ENCODE measurements around the gene ZFYVE21. TPM values are rescaled to one million over a fixed set of nuclear protein-coding genes. Genes with fewer than 3 reads are reported as not detected.

The ZFYVE21 gene
- 60.5 TPM for polyA plus RNA-seq
- long read RNA-seq, donor 1, partial matches to known transcripts, result 0 of 8 reads
- long read RNA-seq, donor 1, other reads (novel, unspliced or antisense), result 0 of 8 reads
- long read RNA-seq, donor 2, transcript ZFYVE21-202 (7 exons, 1,383 nt), result major isoform, 24 of 68 reads
- long read RNA-seq, donor 2, partial matches to known transcripts, result 36 of 68 reads
- long read RNA-seq, donor 2, other reads (novel, unspliced or antisense), result 0 of 68 reads
- long read RNA-seq, donor 3, result 0 reads
- long read RNA-seq, donor 4, partial matches to known transcripts, result 0 of 4 reads
- long read RNA-seq, donor 4, other reads (novel, unspliced or antisense), result 0 of 4 reads
- long read RNA-seq, donor 5, transcript ZFYVE21-202 (7 exons, 1,383 nt), result major isoform, 15 of 22 reads
- long read RNA-seq, donor 5, partial matches to known transcripts, result 0 of 22 reads
- long read RNA-seq, donor 5, other reads (novel, unspliced or antisense), result 0 of 22 reads
- long read RNA-seq, donor 6, transcript ZFYVE21-202 (7 exons, 1,383 nt), result major isoform, 31 of 37 reads
- long read RNA-seq, donor 6, partial matches to known transcripts, result 0 of 37 reads
- long read RNA-seq, donor 6, other reads (novel, unspliced or antisense), result 0 of 37 reads
- long read RNA-seq, donor 7, transcript ZFYVE21-202 (7 exons, 1,383 nt), result major isoform, 12 of 15 reads
- long read RNA-seq, donor 7, partial matches to known transcripts, result 0 of 15 reads
- long read RNA-seq, donor 7, other reads (novel, unspliced or antisense), result 0 of 15 reads
- long read RNA-seq, donor 8, transcript ZFYVE21-202 (7 exons, 1,383 nt), result major isoform, 22 of 31 reads
- long read RNA-seq, donor 8, partial matches to known transcripts, result 0 of 31 reads
- long read RNA-seq, donor 8, other reads (novel, unspliced or antisense), result 0 of 31 reads
- long read RNA-seq, donor 9, transcript ZFYVE21-202 (7 exons, 1,383 nt), result major isoform, 24 of 29 reads
- long read RNA-seq, donor 9, partial matches to known transcripts, result 0 of 29 reads
- long read RNA-seq, donor 9, other reads (novel, unspliced or antisense), result 0 of 29 reads
- long read RNA-seq, donor 10, transcript ZFYVE21-202 (7 exons, 1,383 nt), result major isoform, 23 of 46 reads
- long read RNA-seq, donor 10, partial matches to known transcripts, result 16 of 46 reads
- long read RNA-seq, donor 10, other reads (novel, unspliced or antisense), result 0 of 46 reads
- long read RNA-seq, donor 11, transcript ZFYVE21-202 (7 exons, 1,383 nt), result major isoform, 14 of 20 reads
- long read RNA-seq, donor 11, partial matches to known transcripts, result 0 of 20 reads
- long read RNA-seq, donor 11, other reads (novel, unspliced or antisense), result 0 of 20 reads

DNA sequence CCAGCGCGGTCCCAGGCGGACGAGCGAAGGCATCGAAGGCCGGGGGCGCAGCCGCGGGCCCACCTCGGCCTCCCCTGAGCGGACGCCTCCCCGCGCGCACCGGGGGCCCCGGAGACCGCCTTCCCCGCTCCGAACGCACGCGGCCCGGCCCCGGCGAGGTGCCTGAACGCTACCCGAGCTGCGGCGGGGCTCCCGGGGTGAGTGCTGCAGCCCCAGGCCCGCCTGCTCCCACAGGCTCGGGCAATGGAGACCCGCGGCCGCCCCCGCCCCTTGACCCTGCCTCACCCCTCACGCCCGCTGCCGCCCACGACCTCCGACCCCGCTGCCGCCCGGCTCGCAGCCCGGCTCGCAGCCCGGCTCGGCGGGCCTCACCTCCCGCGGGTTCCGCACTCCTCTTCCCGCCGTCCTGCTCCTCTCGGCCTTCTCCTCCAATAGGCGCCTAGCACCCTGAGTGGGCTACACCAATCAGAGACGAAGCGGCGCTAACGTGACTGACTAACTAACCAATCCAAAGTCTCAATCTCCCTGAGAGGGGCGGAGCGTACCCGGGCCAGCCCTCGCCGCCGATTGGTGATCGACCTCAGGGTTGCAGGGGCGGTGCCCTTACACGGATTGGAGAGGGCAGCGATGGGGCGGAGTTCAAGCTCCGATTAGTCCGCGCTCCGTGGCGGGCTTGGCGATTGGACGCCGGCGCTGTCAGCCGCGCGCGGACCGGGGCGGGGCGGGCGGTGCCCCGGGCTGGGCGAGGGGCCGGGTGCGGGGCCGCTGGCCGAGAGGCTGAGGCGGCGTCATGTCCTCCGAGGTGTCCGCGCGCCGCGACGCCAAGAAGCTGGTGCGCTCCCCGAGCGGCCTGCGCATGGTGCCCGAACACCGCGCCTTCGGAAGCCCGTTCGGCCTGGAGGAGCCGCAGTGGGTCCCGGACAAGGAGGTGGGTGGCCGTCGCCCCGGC, at the start of gene ZFYVE21, which contains the start of gene XRCC3:
TSS of gene ZFYVE21 (plus strand) at position 759 of the 949 bp plus-strand sequence. CDS start at position 791, 32 bp downstream.
TSS of gene XRCC3 (minus strand) at position 400 of the 949 bp plus-strand sequence. CDS start 4,364 bp downstream, outside the sequence.
- H3K9me3 ChIP-seq (ENCODE audit: control insufficient read depth, low read depth, low read length), result no peaks in the 10 kb centered on the region
- peak within 1 kb of the TSS; percentile 55 for H3K27ac ChIP-seq (ENCODE audit: low read length)
- H3K36me3 ChIP-seq (ENCODE audit: control insufficient read depth, insufficient read depth, low read length), result peaks cover 8% of the 10 kb centered on the region
- peaks cover 21% of the 10 kb centered on the region for H3K4me1 ChIP-seq (ENCODE audit: control insufficient read depth, insufficient read depth, low read length)
- H3K4me3 ChIP-seq (ENCODE audit: low read length), result peak within 1 kb of the TSS; percentile 68
- H3K27me3 ChIP-seq (ENCODE audit: control insufficient read depth, insufficient read depth, low read length), result no peaks in the 10 kb centered on the region
- no CpG with 5 or more reads among the region's 121 CpGs for WGBS (ENCODE audit: insufficient coverage, low lambda C conversion rate)
- DNase-seq, result peak; percentile 99 to 100

DNA sequence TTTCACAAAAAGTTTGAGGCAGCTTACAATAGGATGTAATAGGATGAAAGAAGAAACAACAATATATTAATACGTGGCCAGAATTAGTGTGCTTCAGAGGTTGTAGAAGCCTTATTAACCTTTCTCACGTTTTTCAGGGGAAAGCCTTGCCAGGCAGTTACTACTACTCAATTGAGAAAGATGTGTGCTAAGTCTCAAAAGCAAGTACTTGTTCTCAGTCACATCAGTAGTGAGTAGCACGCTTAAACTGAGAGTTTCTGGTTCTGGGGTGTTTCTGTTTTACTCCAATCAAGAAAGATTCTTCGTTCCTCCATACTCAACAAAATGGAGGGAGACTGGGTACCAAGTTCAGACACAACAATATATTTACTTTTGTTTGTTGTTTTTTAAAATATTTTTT, 47.9 kb upstream of the ZFYVE21 start:
- Histone ChIP-seq H3K9me3 (ENCODE audit: control insufficient read depth, low read depth, low read length) (no peaks in the 10 kb centered on the region), H3K27me3 (ENCODE audit: control insufficient read depth, insufficient read depth, low read length) (no peaks in the 10 kb centered on the region), H3K27ac (ENCODE audit: low read length) (no peak overlapping the region), H3K36me3 (ENCODE audit: control insufficient read depth, insufficient read depth, low read length) (peaks cover 68% of the 10 kb centered on the region), H3K4me1 (ENCODE audit: control insufficient read depth, insufficient read depth, low read length) (no peaks in the 10 kb centered on the region), H3K4me3 (ENCODE audit: low read length) (no peak overlapping the region)
- WGBS (ENCODE audit: insufficient coverage, low lambda C conversion rate), result 89% methylated on average over 3 of the region's 4 CpGs
- no peak for DNase-seq

DNA sequence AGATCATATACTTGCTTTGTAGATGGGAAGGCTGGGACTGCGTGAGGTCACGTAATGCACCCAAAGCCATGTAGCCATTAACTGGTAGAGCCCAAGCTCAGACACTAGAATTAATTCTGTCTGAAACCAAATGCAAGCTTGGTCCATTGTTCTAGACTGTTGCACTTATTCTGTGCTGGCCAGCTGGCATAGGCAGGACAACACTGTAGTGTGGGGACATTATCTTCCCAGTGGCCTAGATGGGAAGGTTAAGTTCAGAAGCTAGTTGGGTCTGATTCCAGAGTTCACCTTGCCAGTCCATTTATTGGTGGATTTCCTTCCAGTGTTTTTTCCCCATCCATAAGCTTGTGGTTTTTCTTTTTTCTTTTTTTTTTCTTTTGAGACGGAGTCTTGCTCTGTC, 47.5 kb upstream of the ZFYVE21 start:
- no peaks in the 10 kb centered on the region for H3K4me1 ChIP-seq (ENCODE audit: control insufficient read depth, insufficient read depth, low read length)
- no peak for DNase-seq
- no CpG with 5 or more reads among the region's 3 CpGs for WGBS (ENCODE audit: insufficient coverage, low lambda C conversion rate)

DNA sequence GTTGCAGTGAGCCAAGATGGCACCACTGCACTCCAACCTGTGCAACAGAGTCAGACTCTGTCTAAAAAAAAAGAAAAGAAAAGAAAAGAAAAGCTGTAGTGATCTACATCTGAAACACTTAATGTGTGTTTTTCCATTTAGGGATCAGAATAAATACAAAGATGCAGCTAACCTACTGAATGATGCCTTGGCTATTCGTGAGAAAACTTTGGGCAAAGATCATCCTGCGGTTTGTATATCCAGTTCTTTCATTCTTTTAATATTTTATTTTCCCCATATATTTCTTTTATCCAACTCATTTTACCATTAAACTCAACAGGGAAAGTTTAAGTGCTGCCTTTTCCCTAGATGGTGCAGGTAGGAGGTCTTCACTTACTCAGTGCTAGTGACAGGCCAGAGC, 46.2 kb upstream of the ZFYVE21 start:
- peaks cover 70% of the 10 kb centered on the region for H3K36me3 ChIP-seq (ENCODE audit: control insufficient read depth, insufficient read depth, low read length)
- DNase-seq, result no peak
- H3K9me3 ChIP-seq (ENCODE audit: control insufficient read depth, low read depth, low read length), result no peaks in the 10 kb centered on the region
- H3K4me1 ChIP-seq (ENCODE audit: control insufficient read depth, insufficient read depth, low read length), result no peaks in the 10 kb centered on the region
- H3K27ac ChIP-seq (ENCODE audit: low read length), result no peak overlapping the region
- no CpG with 5 or more reads among the region's 2 CpGs for WGBS (ENCODE audit: insufficient coverage, low lambda C conversion rate)
- H3K27me3 ChIP-seq (ENCODE audit: control insufficient read depth, insufficient read depth, low read length), result no peaks in the 10 kb centered on the region
- H3K4me3 ChIP-seq (ENCODE audit: low read length), result no peak overlapping the region

More for the DNA sequence above, 47.5 kb upstream of the ZFYVE21 start:
- H3K36me3 ChIP-seq (ENCODE audit: control insufficient read depth, insufficient read depth, low read length), result peaks cover 70% of the 10 kb centered on the region
- H3K4me3 ChIP-seq (ENCODE audit: low read length), result no peak overlapping the region
- H3K27me3 ChIP-seq (ENCODE audit: control insufficient read depth, insufficient read depth, low read length), result no peaks in the 10 kb centered on the region
- no peak overlapping the region for H3K27ac ChIP-seq (ENCODE audit: low read length)
- H3K9me3 ChIP-seq (ENCODE audit: control insufficient read depth, low read depth, low read length), result no peaks in the 10 kb centered on the region

DNA sequence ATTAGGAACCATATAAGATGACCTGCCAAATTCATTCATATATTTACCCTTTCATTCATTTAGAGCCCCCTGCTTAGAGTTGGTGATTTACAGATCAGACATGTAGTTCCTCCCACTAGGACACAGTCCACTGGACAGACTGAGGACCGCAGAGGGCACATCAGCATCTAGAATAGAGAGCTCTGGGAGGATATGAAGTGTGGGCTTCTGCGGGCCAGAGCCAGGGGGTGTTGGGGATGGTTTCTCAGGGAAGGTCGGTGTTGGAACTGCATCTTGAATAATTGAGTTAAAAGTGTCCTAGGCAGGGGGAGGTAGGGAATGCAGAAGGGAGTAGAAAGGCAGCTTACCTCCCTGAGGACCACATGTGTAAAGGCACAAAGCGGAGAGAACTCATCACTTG, 43.7 kb upstream of the ZFYVE21 start:
- Histone ChIP-seq H3K9me3 (ENCODE audit: control insufficient read depth, low read depth, low read length) (no peaks in the 10 kb centered on the region), H3K4me1 (ENCODE audit: control insufficient read depth, insufficient read depth, low read length) (no peaks in the 10 kb centered on the region), H3K27ac (ENCODE audit: low read length) (no peak overlapping the region), H3K27me3 (ENCODE audit: control insufficient read depth, insufficient read depth, low read length) (no peaks in the 10 kb centered on the region), H3K36me3 (ENCODE audit: control insufficient read depth, insufficient read depth, low read length) (peaks cover 80% of the 10 kb centered on the region), H3K4me3 (ENCODE audit: low read length) (no peak overlapping the region)
- DNase-seq, result no peak
- 100% methylated on average over 1 of the region's 4 CpGs for WGBS (ENCODE audit: insufficient coverage, low lambda C conversion rate)

DNA sequence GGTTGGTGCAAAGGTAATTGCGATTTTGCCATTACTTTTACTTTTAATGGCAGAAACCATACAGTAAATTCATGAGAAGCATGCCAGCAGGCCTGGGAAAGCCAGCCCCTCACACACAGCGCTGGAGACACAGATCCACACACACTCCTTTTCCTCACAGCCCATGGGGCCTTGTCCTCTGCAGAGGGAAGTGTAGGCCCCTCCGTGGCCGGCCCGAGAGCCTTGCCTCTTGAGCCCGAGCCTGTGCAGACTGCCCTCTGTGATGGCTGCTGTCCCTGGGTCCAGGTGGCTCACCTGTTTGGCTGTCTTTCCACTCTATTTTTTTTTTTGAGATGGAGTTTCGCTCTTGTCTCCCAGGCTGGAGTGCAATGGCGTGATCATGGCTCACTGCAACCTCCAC, 39.7 kb upstream of the ZFYVE21 start:
- no peaks in the 10 kb centered on the region for H3K9me3 ChIP-seq (ENCODE audit: control insufficient read depth, low read depth, low read length)
- H3K27me3 ChIP-seq (ENCODE audit: control insufficient read depth, insufficient read depth, low read length), result no peaks in the 10 kb centered on the region
- H3K36me3 ChIP-seq (ENCODE audit: control insufficient read depth, insufficient read depth, low read length), result peaks cover 88% of the 10 kb centered on the region
- H3K4me3 ChIP-seq (ENCODE audit: low read length), result no peak overlapping the region
- no CpG with 5 or more reads among the region's 8 CpGs for WGBS (ENCODE audit: insufficient coverage, low lambda C conversion rate)
- no peaks in the 10 kb centered on the region for H3K4me1 ChIP-seq (ENCODE audit: control insufficient read depth, insufficient read depth, low read length)
- no peak for DNase-seq
- no peak overlapping the region for H3K27ac ChIP-seq (ENCODE audit: low read length)

DNA sequence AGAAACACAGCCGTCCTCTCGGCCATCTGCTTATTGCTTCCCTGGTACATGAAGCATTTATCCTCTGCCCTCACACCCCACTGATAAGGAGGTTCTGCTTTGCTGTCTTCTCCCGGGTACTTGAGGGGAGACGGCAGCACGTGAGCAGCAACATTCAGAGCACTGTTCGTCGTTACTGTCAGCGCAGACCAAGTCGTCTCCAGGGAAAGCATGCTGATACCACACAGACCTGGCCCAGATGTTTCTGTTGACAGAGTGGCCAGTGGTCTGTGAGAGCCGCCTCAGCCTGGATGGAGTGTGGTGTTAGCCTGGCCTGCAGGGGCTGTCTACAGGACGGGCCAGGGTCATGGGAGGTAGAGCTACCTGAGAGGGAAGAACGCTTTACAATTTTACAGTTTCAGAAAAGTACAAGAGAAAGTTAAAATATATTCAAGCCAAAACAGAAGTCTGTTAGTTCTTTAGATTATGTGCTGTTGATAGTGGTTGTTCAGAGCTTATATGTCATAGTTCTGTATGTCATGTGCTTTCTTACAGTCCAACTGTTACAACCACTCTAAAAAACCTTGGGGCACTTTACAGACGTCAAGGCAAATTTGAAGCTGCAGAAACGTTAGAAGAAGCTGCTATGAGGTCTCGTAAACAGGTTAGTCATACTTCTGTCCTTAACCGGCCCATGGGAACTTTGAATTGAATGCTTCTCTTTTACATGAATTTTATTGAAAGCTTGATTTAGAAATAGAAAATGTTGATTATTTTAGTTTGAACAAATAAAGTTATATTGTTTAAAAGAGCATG, 38.5 kb upstream of the ZFYVE21 start:
- no peaks in the 10 kb centered on the region for H3K27me3 ChIP-seq (ENCODE audit: control insufficient read depth, insufficient read depth, low read length)
- WGBS (ENCODE audit: insufficient coverage, low lambda C conversion rate), result 80% methylated on average over 4 of the region's 16 CpGs
- no peaks in the 10 kb centered on the region for H3K9me3 ChIP-seq (ENCODE audit: control insufficient read depth, low read depth, low read length)
- no peaks in the 10 kb centered on the region for H3K4me1 ChIP-seq (ENCODE audit: control insufficient read depth, insufficient read depth, low read length)
- DNase-seq, result no peak
- no peak overlapping the region for H3K27ac ChIP-seq (ENCODE audit: low read length)
- no peak overlapping the region for H3K4me3 ChIP-seq (ENCODE audit: low read length)
- H3K36me3 ChIP-seq (ENCODE audit: control insufficient read depth, insufficient read depth, low read length), result peaks cover 84% of the 10 kb centered on the region

DNA sequence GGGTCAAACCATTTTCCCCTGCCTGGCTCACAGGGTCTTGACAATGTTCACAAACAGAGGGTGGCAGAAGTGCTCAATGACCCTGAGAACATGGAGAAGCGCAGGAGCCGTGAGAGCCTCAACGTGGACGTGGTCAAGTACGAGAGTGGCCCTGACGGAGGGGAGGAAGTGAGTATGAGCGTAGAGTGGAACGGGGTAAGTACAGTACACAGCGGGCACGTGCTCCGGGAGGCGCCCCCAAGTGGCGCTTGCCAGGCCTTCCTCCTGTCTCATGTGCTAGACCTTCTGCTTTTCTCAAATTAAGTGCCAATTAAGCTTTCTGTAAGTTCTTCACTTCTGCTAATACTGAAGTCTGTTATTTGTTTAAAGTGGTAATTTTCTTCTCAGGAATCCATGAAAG, 36.3 kb upstream of the ZFYVE21 start:
- WGBS (ENCODE audit: insufficient coverage, low lambda C conversion rate), result no CpG with 5 or more reads among the region's 13 CpGs
- H3K36me3 ChIP-seq (ENCODE audit: control insufficient read depth, insufficient read depth, low read length), result peaks cover 87% of the 10 kb centered on the region
- no peak overlapping the region for H3K27ac ChIP-seq (ENCODE audit: low read length)
- no peaks in the 10 kb centered on the region for H3K4me1 ChIP-seq (ENCODE audit: control insufficient read depth, insufficient read depth, low read length)
- no peak for DNase-seq
- H3K9me3 ChIP-seq (ENCODE audit: control insufficient read depth, low read depth, low read length), result no peaks in the 10 kb centered on the region
- H3K4me3 ChIP-seq (ENCODE audit: low read length), result no peak overlapping the region
- no peaks in the 10 kb centered on the region for H3K27me3 ChIP-seq (ENCODE audit: control insufficient read depth, insufficient read depth, low read length)
